HG03460 (cell line): ENCODE data around the gene TEAD2.

Experiments
- ATAC-seq: cut with Tn5 transposase; IDR thresholded peaks from one replicate; pipeline ENCODE4 v1.9.1; 2021; ENCODE audit not compliant: unreplicated experiment

TEAD2 gene

DNA sequence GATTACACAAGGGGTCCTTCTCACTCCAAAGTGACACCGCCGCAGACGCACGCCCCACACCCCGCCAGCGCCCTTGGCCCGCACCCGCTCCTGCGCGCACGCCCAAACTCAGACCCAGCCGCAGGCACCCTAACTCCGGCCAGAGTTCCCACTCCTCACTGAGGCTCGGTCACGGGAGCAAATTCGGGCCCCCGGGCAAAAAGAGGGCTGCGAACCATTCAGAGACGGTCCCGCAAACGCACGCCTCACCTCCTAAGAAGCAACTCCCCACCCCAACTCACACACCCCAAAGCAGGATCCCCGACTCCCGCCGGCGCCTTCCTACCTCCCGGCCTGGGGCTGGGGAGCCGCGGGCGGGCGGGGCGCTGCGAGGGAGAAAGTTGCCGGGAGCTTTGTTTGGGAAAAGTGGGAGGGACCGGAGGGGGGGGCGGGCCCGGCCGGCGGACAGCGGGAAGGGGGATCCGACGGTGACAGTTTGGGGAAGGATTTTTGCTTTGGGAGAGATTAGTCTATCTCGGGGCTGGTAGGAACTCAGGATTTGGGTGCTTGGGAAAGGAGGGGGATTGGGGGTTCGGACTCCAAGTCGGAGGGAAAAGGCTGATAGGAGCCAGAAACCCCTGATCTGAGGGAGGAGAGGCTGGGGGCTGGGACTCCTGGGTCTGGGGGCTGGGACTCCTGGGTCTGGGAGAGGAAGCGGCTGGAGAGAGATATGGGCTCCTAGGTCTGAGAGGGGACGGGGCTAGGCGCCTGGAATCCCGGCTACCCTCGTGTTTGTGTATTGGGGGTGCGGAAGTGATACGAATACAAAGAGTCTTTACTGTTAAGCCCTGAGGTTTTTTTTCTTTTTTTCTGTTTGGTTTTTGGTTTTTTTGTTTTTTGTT, at the start of gene TEAD2:
Gene TEAD2, minus strand, starts transcription at position 369 of the 881 bp plus-strand sequence. CDS start 2,341 bp downstream, outside the sequence.
- ATAC-seq: no peak

DNA sequence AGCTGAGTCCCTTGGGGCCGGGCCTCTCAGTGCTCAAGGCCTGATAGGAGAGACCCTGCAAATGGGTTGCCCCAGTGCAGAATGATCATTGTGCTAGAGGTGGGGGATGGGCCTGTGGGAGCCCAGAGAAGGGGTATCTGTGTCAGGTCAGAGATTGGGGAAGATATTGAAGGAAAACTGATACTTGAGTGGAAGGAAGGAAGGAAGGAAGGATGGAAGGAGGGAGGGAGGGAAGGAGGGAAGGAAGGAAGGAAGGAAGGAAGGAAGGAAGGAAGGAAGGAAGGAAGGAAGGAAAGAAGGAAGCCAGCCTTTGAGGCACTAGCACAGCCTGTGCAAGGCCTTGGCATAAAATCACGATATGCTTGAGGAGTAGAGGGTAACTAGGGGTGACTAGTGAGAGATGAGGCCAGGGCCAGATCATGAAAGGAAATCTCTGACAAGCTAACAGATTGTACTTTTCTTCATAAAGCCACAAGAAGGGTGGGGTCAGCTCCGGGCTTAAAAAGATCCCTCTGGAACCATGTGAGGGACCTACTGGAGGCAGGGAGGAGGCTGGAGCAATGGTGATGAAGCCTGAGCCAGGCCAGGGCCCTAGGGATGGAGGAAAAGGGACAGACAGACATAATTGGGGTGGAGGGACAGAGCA, 49.6 kb upstream of the TEAD2 start:
- ATAC-seq: no peak

DNA sequence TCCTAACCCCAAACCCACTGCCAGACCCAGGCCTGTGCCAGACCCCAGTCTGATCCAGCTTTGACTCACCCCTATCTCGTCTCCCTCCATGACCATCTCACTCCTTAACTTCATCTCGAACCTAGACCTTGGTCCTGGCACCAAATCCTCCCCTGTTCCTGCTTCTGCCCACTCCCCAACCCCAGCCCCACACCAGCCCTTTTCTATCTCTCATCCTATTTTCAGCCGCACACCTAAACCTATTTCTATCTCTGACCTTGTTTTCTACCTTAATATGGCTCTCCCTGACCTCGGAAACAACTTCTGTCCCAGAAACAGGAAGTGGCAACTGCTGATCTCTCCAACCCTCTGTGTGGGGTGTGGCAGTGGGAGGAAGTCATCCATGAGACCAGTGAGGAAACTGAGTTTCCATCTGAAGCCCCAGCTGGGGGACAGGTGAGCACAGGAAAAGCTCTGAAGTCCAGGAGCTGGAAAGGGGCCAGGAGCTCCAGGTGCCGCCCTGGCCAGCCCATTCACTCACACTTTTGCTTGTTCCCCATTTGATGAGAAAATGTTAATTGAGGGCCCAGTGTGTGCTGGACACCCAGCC, 47.3 kb upstream of the TEAD2 start:
- no peak for ATAC-seq

DNA sequence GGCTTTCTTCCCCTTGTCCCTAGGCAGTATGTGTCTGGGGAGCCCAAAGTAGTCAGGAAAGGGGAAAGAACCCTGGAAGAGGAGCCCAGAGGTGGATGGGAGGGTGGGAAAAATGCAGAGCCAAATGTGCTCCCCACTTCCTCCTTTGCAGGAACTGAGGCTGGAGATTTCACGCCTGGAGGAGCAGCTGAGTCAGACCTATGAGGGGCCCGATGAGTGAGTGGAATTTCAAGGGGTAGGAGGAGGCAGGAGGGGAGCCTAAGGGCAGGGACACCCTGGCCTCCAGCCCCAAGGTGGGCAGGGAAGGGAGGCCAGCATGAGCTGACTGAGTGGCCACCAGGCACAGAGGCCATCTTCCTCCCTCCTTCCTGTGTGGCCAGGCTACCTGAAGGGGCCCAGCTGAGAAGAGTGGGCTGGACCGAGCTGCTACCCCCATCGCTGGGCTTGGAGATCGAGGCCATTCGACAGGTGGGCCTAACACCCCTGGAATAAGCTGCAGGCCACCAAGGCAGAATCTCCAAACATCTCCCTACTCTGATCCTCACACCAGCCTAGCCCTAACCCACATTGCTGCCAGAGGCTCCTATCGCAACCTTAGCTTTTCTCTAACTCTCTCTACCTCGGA, 46.7 kb upstream of the TEAD2 start:
- no peak for ATAC-seq

DNA sequence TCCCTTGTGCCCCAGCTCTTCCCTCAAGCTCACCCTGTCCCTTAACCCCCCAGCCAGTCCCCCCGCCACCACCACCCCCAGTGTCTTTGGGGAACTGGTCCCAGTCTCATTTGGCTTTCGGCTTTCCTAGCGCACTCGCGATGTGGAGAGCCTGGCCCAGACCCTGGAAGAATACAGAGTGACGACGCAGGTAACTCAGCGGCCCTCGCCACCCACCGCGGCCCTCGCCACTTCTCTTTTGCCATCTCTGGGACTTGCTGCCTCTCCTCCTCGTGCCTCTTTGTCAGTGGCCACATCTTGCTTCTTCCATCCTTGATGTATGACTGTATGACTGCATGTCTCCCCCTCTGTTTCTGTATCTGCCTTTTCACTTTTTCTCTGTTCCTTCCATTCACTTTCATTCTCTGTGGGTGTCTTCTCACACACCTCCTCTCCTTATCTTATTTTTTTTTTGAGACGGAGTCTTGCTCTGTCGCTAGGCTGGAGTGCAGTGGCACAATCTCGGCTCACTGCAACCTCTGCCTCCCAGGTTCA, 45.3 kb upstream of the TEAD2 start:
- no peak for ATAC-seq

DNA sequence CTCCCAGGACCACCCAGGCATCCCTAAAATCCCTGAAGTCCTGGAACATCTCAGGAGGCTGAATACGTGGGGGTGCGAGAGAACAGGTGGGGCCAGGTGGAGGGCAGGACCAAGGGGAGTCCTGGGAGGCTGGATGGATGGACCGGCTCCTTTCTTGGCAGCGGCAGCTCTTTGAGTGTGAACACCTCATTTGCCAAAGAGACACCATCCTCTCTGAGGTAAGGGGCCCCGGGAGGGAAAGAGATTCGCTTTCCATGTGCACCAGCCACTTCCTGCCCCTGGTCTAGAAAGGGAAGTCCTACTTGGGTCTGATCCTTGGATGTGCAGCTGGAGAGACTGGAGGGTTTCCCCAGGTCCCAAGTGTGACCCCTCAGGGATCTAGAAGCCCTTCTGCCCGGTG, 44.9 kb upstream of the TEAD2 start:
- no peak for ATAC-seq

DNA sequence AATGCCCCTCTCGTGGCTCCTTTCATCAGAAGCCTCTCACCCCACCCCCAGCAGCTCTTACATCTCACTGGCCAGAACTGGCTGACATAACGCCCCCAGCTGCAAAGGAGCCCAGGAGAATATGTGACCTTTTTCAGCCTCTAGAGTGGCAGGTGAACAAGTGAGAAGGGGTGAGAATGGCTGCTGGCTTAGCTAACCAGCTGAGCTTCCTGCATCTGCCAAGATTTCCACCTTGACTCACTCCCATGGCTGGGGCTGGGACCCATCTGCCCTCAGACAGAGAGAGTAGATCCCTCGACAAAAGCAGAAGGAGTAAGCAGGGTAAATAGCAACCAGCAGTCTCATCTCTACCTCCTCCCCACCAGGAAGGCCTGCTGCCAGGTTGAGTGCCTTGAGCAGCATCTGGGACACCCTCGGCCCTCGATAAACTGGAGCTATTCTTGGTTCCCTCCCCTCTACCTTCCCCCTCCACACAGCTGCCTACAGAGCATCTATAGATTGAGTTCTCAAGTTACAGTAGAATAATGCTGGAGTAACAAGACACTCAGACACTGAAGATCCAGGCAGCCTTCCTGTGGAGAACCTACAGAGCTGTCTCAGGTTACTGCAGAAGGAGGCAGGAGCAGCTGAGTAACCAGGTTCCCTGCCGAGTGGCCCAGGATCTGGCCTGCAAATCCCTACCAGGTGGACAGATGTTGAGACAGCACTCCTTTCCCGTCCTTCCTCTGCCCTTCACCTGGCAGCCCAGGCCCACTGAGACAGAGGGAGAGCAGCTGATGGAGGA, 41.4 kb upstream of the TEAD2 start:
- ATAC-seq: no peak

DNA sequence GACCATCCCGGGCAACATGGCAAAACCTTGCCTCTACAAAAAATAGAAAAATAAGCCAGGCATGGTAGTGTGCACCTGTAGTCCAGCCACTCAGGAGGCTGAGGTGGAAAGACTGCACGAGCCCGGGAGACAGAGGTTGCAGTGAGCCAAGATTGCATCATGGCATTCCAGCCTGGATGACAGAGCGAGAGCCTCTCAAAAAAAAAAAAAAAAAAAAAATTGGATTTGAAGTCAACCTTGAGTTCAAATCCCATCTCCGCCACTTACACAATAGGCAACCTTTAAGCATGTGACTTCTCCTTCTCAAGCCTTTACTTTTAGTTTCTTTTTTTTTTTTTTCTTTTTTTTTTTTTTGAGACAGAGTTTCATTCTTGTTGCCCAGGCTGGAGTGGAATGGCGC, 37.8 kb upstream of the TEAD2 start:
- ATAC-seq: no peak

DNA sequence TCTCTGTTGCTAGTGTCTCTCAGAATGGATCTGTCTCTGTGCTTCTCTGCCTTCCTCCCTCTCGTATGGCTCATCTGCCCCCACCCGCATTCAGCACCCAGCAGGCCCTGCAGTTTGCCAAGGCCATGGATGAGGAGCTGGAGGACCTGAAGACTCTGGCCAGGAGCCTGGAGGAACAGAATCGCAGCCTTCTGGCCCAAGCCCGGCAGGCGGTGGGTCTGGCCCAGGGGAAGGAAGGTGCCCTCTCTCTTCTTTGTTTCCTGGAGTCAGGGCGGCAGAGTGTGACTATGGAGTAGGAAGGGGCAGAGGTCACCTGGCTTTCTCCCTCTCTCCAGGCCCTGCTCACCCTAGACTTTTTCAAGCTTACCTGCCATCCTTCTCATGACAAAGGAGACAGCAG, 36.7 kb upstream of the TEAD2 start:
- ATAC-seq: no peak

DNA sequence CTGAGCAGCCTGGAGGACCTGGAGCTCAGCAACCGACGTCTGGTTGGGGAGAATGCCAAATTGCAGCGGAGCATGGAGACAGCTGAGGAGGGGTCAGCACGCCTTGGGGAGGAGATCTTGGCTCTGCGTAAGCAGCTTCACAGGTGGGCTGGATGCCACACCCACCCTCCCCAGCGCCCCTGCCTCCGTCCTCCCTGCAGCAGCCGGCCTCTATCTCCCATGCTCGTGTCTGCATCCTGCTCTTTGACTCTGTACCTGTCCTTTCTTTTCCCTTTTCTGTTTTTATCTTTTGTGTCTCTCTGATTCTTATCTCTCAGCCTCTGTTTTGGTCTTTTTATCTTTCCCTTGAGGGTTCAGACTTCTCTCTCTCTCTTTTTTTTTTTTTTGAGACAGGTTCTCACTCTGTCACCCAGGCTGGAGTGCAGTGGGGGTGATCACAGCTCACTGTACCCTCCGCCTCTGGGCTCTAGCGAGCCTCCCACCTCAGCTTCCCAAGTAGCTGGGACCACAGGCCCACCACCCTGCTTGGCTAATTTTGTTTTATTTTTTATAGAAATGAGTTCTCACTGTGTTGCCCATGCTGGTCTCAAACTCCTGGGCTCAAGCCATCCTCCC, 35.9 kb upstream of the TEAD2 start:
- no peak for ATAC-seq

DNA sequence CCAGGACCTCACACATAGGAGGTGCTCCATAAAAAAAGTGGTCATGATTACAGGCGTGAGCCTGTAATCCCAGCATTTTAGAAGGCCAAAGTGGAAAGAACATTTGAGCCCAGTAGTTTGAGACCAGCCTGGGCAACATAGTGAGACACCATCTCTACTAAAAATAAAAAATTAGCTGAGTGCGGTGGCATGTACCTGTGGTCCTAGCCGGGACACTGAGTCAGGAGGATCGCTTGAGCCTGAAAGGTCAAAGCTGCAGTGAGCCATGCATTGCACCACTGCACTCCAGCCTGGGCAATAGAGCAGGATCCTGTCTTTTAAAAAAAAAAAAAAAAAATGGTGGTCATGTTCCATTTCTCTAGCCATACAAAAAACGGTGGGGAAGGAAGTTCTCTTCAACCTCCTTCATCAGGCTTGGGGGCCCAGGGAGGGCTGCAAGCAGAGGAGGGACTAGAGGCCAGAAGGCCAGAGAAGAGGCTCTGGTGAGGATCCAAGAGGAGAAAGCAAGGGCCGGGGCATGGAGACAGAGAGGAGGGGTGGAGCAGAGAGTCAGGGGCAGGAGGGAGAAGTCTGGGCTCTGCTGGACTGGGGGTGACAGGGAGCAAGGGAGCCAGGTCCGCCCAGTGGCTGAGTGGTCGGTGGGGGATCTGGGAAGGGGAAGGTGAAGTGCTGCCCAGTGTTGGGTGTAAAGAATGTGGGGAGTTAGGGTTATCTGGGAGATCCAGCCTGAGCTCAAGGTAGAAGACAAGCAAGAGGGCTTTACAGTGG, 34.7 kb upstream of the TEAD2 start:
- no peak for ATAC-seq

DNA sequence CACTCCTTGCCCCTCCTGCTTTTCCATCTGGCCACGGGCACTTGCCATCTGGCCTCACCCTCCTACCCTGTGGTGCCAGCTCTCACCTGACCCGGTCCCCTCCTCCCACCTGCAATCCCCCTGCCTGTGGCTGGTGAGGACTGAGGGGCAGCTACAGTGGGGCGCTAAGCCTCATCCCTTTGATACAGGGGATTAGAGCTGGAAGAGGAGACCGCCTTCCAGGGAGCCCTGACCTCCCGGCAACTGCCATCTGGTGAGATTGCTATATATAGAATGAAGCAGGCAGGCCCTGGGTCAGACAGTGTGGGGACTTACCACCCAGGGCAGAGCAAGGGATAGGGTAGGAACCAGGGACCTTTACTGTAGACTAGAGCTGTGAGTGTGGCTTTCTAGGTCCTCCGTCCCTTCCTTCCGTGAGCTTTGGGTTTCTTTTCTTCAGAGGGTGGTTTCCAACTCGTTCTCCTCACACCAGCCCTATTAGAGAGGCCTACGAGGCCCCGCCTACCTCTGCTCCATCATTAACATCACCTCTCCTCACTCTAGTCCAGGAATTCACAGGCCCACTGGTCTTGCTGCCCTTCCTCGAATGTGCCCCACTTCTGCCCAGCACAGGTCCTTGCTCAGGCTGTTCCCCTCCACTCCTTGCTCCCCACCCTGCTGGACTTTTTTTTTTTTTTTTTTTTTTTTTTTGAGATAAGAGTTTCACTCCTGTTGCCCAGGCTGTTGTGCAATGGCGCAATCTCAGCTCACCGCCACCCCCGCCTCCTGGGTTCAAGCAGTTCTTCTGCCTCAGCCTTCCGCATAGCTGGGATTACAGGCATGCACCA, 33.6 kb upstream of the TEAD2 start:
- no peak for ATAC-seq

DNA sequence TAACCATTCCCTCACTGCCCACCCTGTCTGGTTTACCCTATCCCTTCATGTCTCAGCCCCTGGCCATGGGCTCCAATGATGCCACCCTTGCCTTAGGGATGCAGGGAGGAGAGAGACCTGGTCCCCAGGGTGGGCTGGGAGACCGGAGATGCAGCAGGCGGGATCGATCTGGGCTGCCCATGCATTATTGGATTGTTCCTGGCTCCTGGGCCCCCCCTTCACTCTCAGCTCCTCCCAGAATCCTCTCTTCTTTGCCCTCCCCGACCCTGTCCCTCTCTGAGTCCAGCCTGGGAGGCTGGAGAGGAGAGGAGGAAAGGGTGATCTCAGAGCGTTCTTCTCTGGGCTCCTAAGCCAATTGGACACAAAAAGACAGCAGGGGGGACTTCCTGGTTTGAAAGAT, 31.7 kb upstream of the TEAD2 start:
- ATAC-seq: no peak

DNA sequence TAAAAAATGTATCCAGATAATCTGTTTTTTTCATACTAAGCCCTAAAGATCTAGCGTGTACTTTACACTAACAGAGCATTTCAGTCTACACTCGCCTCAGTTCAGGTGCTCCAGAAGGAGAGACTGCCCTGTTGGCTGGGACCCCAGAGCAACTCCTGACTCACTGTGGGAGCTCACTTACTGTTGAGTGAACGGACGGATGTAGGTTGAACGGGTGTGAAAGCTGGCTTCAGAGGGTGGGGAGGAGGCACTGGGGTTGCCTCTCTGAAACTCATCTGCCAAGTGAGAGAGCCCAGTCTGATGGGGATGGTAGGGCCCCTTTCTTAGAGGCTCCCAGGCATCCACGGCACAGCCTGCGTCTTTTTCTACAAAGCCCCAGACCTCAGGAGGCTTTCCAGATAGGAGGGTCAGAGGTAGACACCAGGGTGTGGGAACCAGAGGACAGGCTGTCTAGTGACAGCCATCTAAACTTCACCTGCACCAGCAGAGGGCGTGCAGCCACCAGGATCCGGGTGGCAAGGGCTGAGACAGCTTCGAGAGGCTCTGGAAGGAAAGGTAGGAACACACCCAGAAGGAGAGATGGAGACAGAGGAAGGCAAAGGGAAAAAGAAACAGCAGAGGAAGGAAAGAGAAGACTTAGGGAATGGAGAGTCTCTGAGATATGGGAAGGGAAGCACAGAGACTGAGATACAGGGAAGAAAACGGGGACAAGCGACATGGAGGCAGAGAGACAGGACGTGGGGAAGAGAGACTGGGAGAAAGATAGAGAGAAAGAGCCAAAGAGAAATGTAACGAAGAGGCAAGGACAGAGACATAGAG, 29.6 kb upstream of the TEAD2 start:
- no peak for ATAC-seq

DNA sequence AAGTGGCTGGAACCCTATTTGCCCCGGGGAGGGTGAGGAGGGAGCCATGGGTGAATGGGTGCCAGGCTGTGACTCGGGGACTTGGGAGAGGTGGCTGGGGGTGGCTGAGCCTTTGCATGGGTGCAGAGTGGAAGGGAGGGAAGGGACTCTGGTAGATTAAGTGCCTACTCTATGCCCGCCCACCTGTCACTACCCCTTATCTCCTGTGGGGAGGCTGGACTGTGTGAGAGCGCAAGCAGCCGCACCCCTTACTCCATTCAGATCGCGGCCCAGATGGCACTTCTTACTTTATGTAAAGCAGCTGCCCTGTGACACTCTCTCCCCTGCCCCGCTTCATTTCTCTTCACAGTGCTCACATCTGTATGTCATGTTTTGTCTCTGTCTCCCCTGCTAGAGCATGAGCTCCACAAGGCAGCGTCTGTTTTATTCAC, 28.7 kb upstream of the TEAD2 start:
- no peak for ATAC-seq

DNA sequence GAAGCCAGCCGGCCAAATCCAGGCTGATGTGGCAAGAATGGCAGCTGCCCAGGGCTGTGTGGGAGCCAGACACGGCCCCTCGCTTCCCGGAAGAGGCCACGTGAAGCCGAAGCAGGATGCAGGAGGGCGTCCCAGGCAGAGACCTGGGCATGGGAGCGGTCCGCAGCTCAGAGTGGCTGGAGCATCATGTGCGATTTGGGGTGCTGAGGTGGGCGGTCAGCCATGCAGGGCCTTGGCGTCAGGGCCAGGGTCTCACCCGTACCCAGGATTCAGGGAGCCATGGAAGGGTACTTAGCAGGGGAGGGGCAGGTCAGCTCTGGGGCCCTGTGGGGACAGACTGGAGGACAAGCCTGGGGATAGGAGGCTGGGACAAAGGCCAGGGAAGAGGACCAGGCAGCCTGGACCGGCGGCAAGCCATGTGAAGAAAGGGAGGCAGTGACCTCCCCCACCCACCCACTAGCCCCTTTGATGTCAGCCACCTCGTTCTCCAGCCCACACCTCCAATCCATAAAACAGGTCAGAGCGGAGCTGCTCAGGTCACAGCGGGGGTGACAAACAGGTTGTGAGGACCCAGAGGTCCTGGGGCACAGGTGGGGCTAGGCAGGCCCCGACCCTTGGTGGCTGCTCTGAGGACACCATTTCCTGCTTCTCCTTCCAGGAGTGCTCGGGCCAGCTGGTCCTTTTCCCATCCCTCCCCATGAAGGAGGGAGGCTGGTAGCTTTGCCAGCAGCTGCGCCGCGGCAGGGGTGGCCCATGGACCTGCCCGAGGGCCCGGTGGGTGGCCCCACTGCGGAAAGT, 28.1 kb upstream of the TEAD2 start:
- ATAC-seq: no peak

DNA sequence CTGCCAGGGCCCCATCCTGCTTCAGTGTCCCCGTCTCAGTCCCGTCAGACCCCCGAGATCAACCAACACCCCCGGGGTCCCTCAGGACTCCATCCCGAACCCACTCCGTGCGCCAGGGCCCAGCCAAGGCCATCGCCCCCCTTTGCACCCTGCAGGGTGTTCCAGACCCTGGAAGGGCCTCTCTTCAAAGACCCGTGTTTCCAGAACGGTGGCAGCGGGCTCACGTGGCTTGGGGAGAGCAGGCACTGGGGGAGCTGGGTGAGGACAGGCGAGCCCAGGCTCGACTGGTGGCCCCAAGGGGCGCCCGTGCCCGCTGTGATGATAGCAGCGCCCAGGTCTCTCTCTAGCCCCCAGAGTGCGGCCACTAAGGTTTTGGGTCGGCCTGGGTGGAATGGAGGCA, 27.2 kb upstream of the TEAD2 start:
- no peak for ATAC-seq
